ENCODE results near the gene ZNF785.

DNA sequence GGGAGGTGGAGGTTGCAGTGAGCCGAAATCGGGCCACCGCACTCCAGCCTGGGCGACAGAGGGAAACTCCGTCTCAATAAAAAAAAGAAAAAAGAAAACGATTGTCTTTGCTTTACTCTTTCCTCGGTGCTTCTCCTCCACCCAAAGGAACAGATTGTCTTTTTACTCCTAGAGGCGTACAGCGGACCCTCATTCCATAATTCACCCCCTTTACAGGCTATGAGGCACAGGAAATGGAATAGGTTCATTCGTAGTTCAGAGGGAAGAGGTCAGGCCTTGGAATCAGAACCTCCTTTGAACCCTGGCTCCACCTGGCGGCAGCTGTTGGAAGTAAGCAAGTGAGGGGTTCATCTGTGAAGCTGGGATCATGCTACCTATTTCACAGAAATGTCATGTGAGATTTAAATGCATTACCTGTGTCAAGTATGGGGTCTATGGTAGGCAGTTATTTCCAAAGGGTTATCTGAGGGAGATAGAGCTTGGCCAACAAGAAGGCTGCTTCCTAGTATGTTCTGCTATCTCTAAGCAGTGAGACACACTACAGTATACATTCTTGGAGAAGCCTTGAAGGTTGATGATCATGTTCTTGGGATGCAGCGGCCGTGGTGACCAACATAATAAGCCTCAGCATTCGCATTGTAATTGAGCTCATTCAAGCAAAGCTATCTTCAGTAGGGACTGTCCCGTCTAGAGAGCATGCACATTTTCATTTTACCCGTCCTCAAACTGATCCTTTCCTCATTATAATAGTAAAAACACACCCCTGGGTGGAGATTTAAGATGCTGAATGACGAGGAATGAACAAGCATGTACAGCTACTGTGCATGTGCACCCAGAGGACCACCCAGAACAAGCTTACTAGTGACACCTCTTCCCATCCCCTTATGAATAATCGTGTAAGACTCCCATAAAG is 43.4 kb upstream of the ZNF785 start:
- TF ChIP-seq, protein P1, sequence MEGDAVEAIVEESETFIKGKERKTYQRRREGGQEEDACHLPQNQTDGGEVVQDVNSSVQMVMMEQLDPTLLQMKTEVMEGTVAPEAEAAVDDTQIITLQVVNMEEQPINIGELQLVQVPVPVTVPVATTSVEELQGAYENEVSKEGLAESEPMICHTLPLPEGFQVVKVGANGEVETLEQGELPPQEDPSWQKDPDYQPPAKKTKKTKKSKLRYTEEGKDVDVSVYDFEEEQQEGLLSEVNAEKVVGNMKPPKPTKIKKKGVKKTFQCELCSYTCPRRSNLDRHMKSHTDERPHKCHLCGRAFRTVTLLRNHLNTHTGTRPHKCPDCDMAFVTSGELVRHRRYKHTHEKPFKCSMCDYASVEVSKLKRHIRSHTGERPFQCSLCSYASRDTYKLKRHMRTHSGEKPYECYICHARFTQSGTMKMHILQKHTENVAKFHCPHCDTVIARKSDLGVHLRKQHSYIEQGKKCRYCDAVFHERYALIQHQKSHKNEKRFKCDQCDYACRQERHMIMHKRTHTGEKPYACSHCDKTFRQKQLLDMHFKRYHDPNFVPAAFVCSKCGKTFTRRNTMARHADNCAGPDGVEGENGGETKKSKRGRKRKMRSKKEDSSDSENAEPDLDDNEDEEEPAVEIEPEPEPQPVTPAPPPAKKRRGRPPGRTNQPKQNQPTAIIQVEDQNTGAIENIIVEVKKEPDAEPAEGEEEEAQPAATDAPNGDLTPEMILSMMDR (IDR thresholded peaks at IDR 0.05; ENCODE audit: borderline replicate concordance, extremely low read depth, low read length, poor library complexity, severe bottlenecking) = peak; percentile 98
- TF ChIP-seq EZH2 (IDR thresholded peaks at IDR 0.05; ENCODE audit: borderline replicate concordance, low read depth, low read length, severe bottlenecking) = no peak
